Middle frontal gyrus (tissue), 1 donor: ENCODE data around the gene SETD4.
A peak's percentile ranks its signal among the peaks of the same experiment; 100 is the strongest.

Experiments used
- DNase-seq: peaks from one replicate; pipeline ENCODE4 v3.0.0-alpha.2; 2015; ENCODE audit warnings: low spot score; ENCODE audit errors: extremely low spot score

Gene SETD4

GRCh38 chr21:36048357-36048756 lies 12.0 kb downstream of the SETD4 start:
- DNase-seq: no peak

GRCh38 chr21:36047139-36047538 lies 13.2 kb downstream of the SETD4 start:
- DNase-seq: no peak

GRCh38 chr21:36045993-36046392 lies 14.3 kb downstream of the SETD4 start:
- no peak for DNase-seq

- no peak for DNase-seq
Measured at GRCh38 chr21:36044056-36044455, 16.3 kb downstream of the SETD4 start.

- no peak for DNase-seq
Measured at GRCh38 chr21:36041910-36042309, 18.4 kb downstream of the SETD4 start.

GRCh38 chr21:36040389-36040788 lies 19.9 kb downstream of the SETD4 start:
- DNase-seq: no peak

GRCh38 chr21:36039861-36040260 lies 20.5 kb downstream of the SETD4 start:
- no peak for DNase-seq

GRCh38 chr21:36038701-36039497 lies 21.4 kb downstream of the SETD4 start:
- DNase-seq: no peak

GRCh38 chr21:36035381-36035791 lies 24.9 kb downstream of the SETD4 start:
- DNase-seq: no peak

GRCh38 chr21:36034211-36034913 lies 26.0 kb downstream of the SETD4 start:
- DNase-seq: no peak

GRCh38 chr21:36032647-36033406 lies 27.5 kb downstream of the SETD4 start:
- DNase-seq: no peak

- no peak for DNase-seq
Measured at GRCh38 chr21:36030581-36031189, 29.6 kb downstream of the SETD4 start.

- DNase-seq: no peak
Measured at GRCh38 chr21:36029309-36029708, 31.0 kb downstream of the SETD4 start.

- DNase-seq: peak; percentile 61
Measured at GRCh38 chr21:36028127-36029069, 31.9 kb downstream of the SETD4 start.

- no peak for DNase-seq
Measured at GRCh38 chr21:36027347-36027746, 33.0 kb downstream of the SETD4 start.

- no peak for DNase-seq
Measured at GRCh38 chr21:36024782-36025181, 35.5 kb downstream of the SETD4 start.

- no peak for DNase-seq
Measured at GRCh38 chr21:36023092-36023480, 37.2 kb downstream of the SETD4 start.

GRCh38 chr21:36022427-36023091 lies 37.8 kb downstream of the SETD4 start:
- no peak for DNase-seq

GRCh38 chr21:36021251-36021837 lies 39.0 kb downstream of the SETD4 start:
- no peak for DNase-seq

GRCh38 chr21:36015045-36015444 lies 45.3 kb downstream of the SETD4 start:
- no peak for DNase-seq
